ENCODE measurements around the gene PSME2.
A peak's percentile ranks its signal among the peaks of the same experiment; 100 is the strongest.

Gene PSME2

GRCh38 chr14:24135834-24136683, 10.4 kb downstream of the PSME2 start, which contains the start of gene PSME1:
TSS of gene PSME1 (plus strand) at chr14:24136194. CDS start at chr14:24136263, 69 bp downstream.
- peak; percentile 90 for DNase-seq (ENCODE audit: low read depth)

- DNase-seq (ENCODE audit: low read depth): no peak
These were observed 10.9 kb downstream of the PSME2 start for GRCh38 chr14:24135584-24135833.

GRCh38 chr14:24133735-24134134, 12.7 kb downstream of the PSME2 start:
- no peak for DNase-seq (ENCODE audit: low read depth)

- no peak for DNase-seq (ENCODE audit: low read depth)
These were observed 13.4 kb downstream of the PSME2 start for GRCh38 chr14:24132976-24133375.

- DNase-seq (ENCODE audit: low read depth): no peak
These were observed 14.2 kb downstream of the PSME2 start for GRCh38 chr14:24132061-24132685.

GRCh38 chr14:24131549-24131966, 14.9 kb downstream of the PSME2 start:
- no peak for DNase-seq (ENCODE audit: low read depth)

- DNase-seq (ENCODE audit: low read depth): no peak
These were observed 15.5 kb downstream of the PSME2 start for GRCh38 chr14:24130717-24131548.

- no peak for DNase-seq (ENCODE audit: low read depth)
These were observed 16.1 kb downstream of the PSME2 start, which contains the start of gene FITM1 for GRCh38 chr14:24130380-24130716. TSS of gene FITM1 (plus strand) at chr14:24130659. CDS start at chr14:24131564, 905 bp downstream.

- no peak for DNase-seq (ENCODE audit: low read depth)
These were observed 16.9 kb downstream of the PSME2 start for GRCh38 chr14:24129410-24129998.

- DNase-seq (ENCODE audit: low read depth): no peak
These were observed 18.7 kb downstream of the PSME2 start for GRCh38 chr14:24127673-24128072.

- no peak for DNase-seq (ENCODE audit: low read depth)
These were observed 19.5 kb downstream of the PSME2 start for GRCh38 chr14:24126939-24127338.

GRCh38 chr14:24123424-24124417, 22.7 kb downstream of the PSME2 start:
- no peak for DNase-seq (ENCODE audit: low read depth)

GRCh38 chr14:24122898-24123297, 23.5 kb downstream of the PSME2 start:
- no peak for DNase-seq (ENCODE audit: low read depth)

- no peak for DNase-seq (ENCODE audit: low read depth)
These were observed 24.0 kb downstream of the PSME2 start for GRCh38 chr14:24122416-24122815.

- DNase-seq (ENCODE audit: low read depth): no peak
These were observed 25.2 kb downstream of the PSME2 start for GRCh38 chr14:24121210-24121609.

- DNase-seq (ENCODE audit: low read depth): no peak
These were observed 26.7 kb downstream of the PSME2 start for GRCh38 chr14:24119691-24120090.

GRCh38 chr14:24117179-24117578, 29.2 kb downstream of the PSME2 start:
- no peak for DNase-seq (ENCODE audit: low read depth)

GRCh38 chr14:24116128-24116814, 30.1 kb downstream of the PSME2 start:
- DNase-seq (ENCODE audit: low read depth): no peak

GRCh38 chr14:24115422-24116127, 30.8 kb downstream of the PSME2 start:
- DNase-seq (ENCODE audit: low read depth): no peak
